Measurements from ENCODE around the gene INSIG1.

DNA sequence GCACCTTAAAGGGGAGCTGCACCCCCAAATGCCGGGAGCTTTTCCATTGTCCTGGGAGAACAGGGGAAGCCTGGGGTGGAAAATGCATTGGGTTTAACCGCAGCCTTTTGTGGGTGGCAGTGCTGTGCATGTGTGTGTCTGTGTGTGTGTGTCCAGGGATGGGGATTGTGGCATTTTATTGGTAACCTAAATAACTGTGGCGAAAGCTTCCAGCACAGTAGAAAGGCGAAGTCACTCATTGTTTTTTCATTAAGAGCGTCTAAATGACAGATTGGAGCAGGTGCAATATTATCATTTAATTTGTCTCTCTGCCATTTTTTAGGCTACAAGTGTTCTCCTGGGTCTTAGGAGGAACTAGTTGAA lies 55.1 kb downstream of the INSIG1 start:
- TF ChIP-seq, protein P1, sequence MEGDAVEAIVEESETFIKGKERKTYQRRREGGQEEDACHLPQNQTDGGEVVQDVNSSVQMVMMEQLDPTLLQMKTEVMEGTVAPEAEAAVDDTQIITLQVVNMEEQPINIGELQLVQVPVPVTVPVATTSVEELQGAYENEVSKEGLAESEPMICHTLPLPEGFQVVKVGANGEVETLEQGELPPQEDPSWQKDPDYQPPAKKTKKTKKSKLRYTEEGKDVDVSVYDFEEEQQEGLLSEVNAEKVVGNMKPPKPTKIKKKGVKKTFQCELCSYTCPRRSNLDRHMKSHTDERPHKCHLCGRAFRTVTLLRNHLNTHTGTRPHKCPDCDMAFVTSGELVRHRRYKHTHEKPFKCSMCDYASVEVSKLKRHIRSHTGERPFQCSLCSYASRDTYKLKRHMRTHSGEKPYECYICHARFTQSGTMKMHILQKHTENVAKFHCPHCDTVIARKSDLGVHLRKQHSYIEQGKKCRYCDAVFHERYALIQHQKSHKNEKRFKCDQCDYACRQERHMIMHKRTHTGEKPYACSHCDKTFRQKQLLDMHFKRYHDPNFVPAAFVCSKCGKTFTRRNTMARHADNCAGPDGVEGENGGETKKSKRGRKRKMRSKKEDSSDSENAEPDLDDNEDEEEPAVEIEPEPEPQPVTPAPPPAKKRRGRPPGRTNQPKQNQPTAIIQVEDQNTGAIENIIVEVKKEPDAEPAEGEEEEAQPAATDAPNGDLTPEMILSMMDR (IDR thresholded peaks at IDR 0.05; ENCODE audit: borderline replicate concordance, extremely low read depth, low read length, poor library complexity, severe bottlenecking): no peak
- TF ChIP-seq EZH2 (IDR thresholded peaks at IDR 0.05; ENCODE audit: borderline replicate concordance, low read depth, low read length, severe bottlenecking): no peak

Data from DND-41 (cell line).